ENCODE results near the gene CELA2A.

Gene CELA2A

DNA sequence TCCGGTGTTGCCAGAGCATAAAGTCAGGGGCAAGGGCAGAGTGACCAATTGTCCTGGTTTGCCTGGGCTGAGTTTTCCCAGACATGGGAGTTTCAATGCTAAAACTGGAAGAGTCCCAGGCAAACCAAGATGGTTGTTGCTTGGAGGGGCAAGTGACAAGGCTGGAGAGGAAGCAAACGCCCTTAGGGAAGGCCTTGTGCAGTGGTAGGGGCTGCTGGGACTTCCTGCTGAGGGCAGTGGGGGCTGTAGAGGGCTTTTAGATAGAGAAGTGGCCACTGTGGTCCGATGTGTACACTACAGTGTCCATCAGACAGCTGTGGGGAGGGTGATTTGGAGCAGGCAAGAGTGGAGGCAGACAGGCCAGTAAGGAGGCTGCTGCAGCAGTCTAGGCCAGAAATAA, 7.0 kb upstream of the CELA2A start:
- TF ChIP-seq CTCF (conservative IDR thresholded peaks at IDR 0.05; ENCODE audit: low read depth, low read length), result no peak
- Histone ChIP-seq H2AFZ (ENCODE audit: low read depth) (no peak overlapping the region), H3K27ac (no peak overlapping the region), H3K36me3 (ENCODE audit: insufficient read depth) (no peaks in the 10 kb centered on the region), H3K9ac (no peak overlapping the region), H4K20me1 (ENCODE audit: insufficient read depth) (no peaks in the 10 kb centered on the region), H3K4me3 (IDR thresholded peaks at IDR 0.05; ENCODE audit: insufficient read depth, low read depth, low read length) (no peak overlapping the region), H3K4me1 (ENCODE audit: low read depth, poor library complexity, severe bottlenecking) (no peaks in the 10 kb centered on the region), H3K4me2 (no peak overlapping the region), H3K27me3 (ENCODE audit: insufficient read depth, low read depth) (no peaks in the 10 kb centered on the region), H3K79me2 (ENCODE audit: insufficient read depth, low read depth) (no peaks in the 10 kb centered on the region)

DNA sequence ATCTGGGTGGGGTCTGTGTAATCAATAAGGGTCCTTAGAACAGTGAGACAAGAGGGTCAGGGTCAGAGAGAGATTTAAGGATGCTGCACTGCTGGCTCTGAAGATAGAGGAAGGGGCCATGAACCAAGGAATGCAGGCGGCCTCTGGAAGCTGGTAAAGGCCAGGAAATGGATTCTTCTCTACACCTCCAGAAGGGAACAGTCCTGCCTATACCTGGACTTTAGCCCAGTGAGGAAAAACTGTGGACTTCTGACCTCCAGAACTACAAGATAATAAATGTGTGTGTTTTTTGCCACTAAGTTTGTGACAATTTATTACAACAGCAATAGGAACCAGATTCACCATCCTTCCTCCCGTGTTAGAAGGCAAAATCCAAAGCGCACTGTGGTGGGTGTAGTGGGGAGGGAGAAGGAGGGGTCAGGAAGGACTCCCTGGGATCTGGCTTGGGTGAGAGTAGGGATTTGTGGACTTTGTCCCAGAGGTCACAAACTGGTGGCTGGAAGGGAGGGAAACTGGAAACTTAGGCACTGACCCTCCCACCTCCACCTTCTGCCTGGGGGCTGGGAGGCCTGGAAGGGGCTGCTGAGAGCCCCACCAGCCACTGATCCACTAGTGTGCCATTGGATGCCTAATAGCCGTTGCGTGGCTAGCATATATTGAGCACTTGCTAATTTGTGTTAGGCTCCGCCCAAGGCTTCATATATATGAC, 5.4 kb upstream of the CELA2A start:
- TF ChIP-seq CTCF (conservative IDR thresholded peaks at IDR 0.05; ENCODE audit: low read depth, low read length), result no peak
- H3K4me1 ChIP-seq (ENCODE audit: low read depth, poor library complexity, severe bottlenecking), result no peaks in the 10 kb centered on the region
- H3K36me3 ChIP-seq (ENCODE audit: insufficient read depth), result no peaks in the 10 kb centered on the region
- H3K4me3 ChIP-seq (IDR thresholded peaks at IDR 0.05; ENCODE audit: insufficient read depth, low read depth, low read length), result no peak overlapping the region
- H3K79me2 ChIP-seq (ENCODE audit: insufficient read depth, low read depth), result no peaks in the 10 kb centered on the region
- H3K27me3 ChIP-seq (ENCODE audit: insufficient read depth, low read depth), result no peaks in the 10 kb centered on the region
- H4K20me1 ChIP-seq (ENCODE audit: insufficient read depth), result no peaks in the 10 kb centered on the region
- H3K4me2 ChIP-seq, result no peak overlapping the region
- no peak overlapping the region for H3K27ac ChIP-seq
- no peak overlapping the region for H3K9ac ChIP-seq
- H2AFZ ChIP-seq (ENCODE audit: low read depth), result no peak overlapping the region

GRCh38 chr1:15452216-15452615, 4.3 kb upstream of the CELA2A start:
- Histone ChIP-seq H3K4me1 (ENCODE audit: low read depth, poor library complexity, severe bottlenecking) (no peaks in the 10 kb centered on the region), H3K27ac (no peak overlapping the region), H3K4me2 (no peak overlapping the region), H3K4me3 (IDR thresholded peaks at IDR 0.05; ENCODE audit: insufficient read depth, low read depth, low read length) (no peak overlapping the region), H3K36me3 (ENCODE audit: insufficient read depth) (no peaks in the 10 kb centered on the region), H2AFZ (ENCODE audit: low read depth) (no peak overlapping the region), H4K20me1 (ENCODE audit: insufficient read depth) (no peaks in the 10 kb centered on the region), H3K27me3 (ENCODE audit: insufficient read depth, low read depth) (no peaks in the 10 kb centered on the region), H3K9ac (no peak overlapping the region), H3K79me2 (ENCODE audit: insufficient read depth, low read depth) (no peaks in the 10 kb centered on the region)
- no peak for TF ChIP-seq CTCF (conservative IDR thresholded peaks at IDR 0.05; ENCODE audit: low read depth, low read length)

GRCh38 chr1:15452866-15453571, 3.5 kb upstream of the CELA2A start:
- H2AFZ ChIP-seq (ENCODE audit: low read depth), result no peak overlapping the region

More at GRCh38 chr1:15452866-15453571, 3.5 kb upstream of the CELA2A start:
- no peaks in the 10 kb centered on the region for H3K36me3 ChIP-seq (ENCODE audit: insufficient read depth)
- no peak overlapping the region for H3K4me3 ChIP-seq (IDR thresholded peaks at IDR 0.05; ENCODE audit: insufficient read depth, low read depth, low read length)
- H3K4me1 ChIP-seq (ENCODE audit: low read depth, poor library complexity, severe bottlenecking), result no peaks in the 10 kb centered on the region
- no peaks in the 10 kb centered on the region for H3K27me3 ChIP-seq (ENCODE audit: insufficient read depth, low read depth)
- H3K79me2 ChIP-seq (ENCODE audit: insufficient read depth, low read depth), result no peaks in the 10 kb centered on the region
- H3K4me2 ChIP-seq, result no peak overlapping the region
- no peak for TF ChIP-seq CTCF (conservative IDR thresholded peaks at IDR 0.05; ENCODE audit: low read depth, low read length)
- no peaks in the 10 kb centered on the region for H4K20me1 ChIP-seq (ENCODE audit: insufficient read depth)
- H3K27ac ChIP-seq, result no peak overlapping the region
- H3K9ac ChIP-seq, result no peak overlapping the region
